ENCODE measurements around the gene OFD1.

DNA sequence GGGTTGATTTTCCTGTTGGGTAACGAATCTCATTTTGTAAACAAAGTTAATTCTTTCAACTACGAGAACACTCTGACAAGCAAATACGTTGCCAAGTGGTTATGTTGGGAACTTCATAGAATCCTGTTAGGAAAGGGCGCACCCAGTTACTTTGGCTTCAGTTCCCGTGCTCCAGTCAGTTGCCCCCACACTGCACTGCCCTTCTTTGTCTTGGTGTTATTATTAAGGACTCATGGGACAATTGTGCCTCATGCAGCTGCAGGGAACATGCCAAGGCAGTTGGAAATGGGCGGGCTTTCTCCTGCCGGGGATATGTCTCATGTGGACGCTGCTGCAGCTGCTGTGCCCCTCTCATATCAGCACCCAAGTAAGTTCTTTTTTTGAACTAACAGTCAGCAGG lies 28.9 kb downstream of the OFD1 start:
- TF ChIP-seq POLR2A (IDR thresholded peaks at IDR 0.05) = no peak
- TF ChIP-seq, protein P1, sequence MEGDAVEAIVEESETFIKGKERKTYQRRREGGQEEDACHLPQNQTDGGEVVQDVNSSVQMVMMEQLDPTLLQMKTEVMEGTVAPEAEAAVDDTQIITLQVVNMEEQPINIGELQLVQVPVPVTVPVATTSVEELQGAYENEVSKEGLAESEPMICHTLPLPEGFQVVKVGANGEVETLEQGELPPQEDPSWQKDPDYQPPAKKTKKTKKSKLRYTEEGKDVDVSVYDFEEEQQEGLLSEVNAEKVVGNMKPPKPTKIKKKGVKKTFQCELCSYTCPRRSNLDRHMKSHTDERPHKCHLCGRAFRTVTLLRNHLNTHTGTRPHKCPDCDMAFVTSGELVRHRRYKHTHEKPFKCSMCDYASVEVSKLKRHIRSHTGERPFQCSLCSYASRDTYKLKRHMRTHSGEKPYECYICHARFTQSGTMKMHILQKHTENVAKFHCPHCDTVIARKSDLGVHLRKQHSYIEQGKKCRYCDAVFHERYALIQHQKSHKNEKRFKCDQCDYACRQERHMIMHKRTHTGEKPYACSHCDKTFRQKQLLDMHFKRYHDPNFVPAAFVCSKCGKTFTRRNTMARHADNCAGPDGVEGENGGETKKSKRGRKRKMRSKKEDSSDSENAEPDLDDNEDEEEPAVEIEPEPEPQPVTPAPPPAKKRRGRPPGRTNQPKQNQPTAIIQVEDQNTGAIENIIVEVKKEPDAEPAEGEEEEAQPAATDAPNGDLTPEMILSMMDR (IDR thresholded peaks at IDR 0.05) = no peak

All from body of pancreas (tissue), 4 donors.